HG02678 (cell line): ENCODE measurements around the gene CRKL.

Experiments
- ATAC-seq: cut with Tn5 transposase; IDR thresholded peaks from one replicate; pipeline ENCODE4 v1.9.1; 2021; ENCODE audit warnings: mild to moderate bottlenecking, moderate library complexity; ENCODE audit not compliant: unreplicated experiment

The CRKL gene

GRCh38 chr22:20951151-20951931 lies 34.1 kb downstream of the CRKL start:
- ATAC-seq, result no peak

- ATAC-seq, result no peak
Measured at GRCh38 chr22:20951932-20952380, 34.7 kb downstream of the CRKL start.

- no peak for ATAC-seq
Measured at GRCh38 chr22:20952544-20953341, 35.5 kb downstream of the CRKL start.

GRCh38 chr22:20953342-20953608 lies 36.1 kb downstream of the CRKL start:
- ATAC-seq, result no peak

- no peak for ATAC-seq
Measured at GRCh38 chr22:20953668-20954500, 36.7 kb downstream of the CRKL start.

GRCh38 chr22:20955548-20955947 lies 38.3 kb downstream of the CRKL start:
- ATAC-seq, result no peak

- no peak for ATAC-seq
Measured at GRCh38 chr22:20956258-20957101, 39.3 kb downstream of the CRKL start.

- ATAC-seq, result no peak
Measured at GRCh38 chr22:20957102-20957682, 40.0 kb downstream of the CRKL start.

GRCh38 chr22:20957683-20958431 lies 40.6 kb downstream of the CRKL start:
- ATAC-seq, result no peak

- no peak for ATAC-seq
Measured at GRCh38 chr22:20959578-20960461, 42.6 kb downstream of the CRKL start.

GRCh38 chr22:20960609-20961008 lies 43.4 kb downstream of the CRKL start:
- ATAC-seq, result no peak

GRCh38 chr22:20962491-20962945 lies 45.3 kb downstream of the CRKL start:
- no peak for ATAC-seq

- no peak for ATAC-seq
Measured at GRCh38 chr22:20963201-20964052, 46.2 kb downstream of the CRKL start.

- ATAC-seq, result no peak
Measured at GRCh38 chr22:20964090-20964798, 47.0 kb downstream of the CRKL start.

- no peak for ATAC-seq
Measured at GRCh38 chr22:20964799-20965103, 47.5 kb downstream of the CRKL start.

- ATAC-seq, result no peak
Measured at GRCh38 chr22:20965104-20965887, 48.1 kb downstream of the CRKL start.
